Measurements from ENCODE around the gene NFIA.

NFIA gene

GRCh38 chr1:61338899-61339298, 256.5 kb downstream of the NFIA start:
- Histone ChIP-seq H3K9me3 (ENCODE audit: control insufficient read depth, low read length) (no peaks in the 10 kb centered on the region), H3K4me3 (ENCODE audit: insufficient read depth, low read depth, low read length) (no peak overlapping the region), H3K27ac (ENCODE audit: insufficient read depth, low read depth, low read length, poor library complexity, severe bottlenecking) (no peak overlapping the region), H3K27me3 (ENCODE audit: control insufficient read depth, insufficient read depth, low read length, poor library complexity, severe bottlenecking) (no peaks in the 10 kb centered on the region), H3K4me1 (ENCODE audit: control insufficient read depth, insufficient read depth, low read length) (peaks cover 10% of the 10 kb centered on the region), H3K36me3 (ENCODE audit: control insufficient read depth, insufficient read depth, low read length) (no peaks in the 10 kb centered on the region)
- WGBS, 2 experiments, result 93 to 97% methylated on average over 3 to 5 of the region's 5 CpGs

- no peak overlapping the region for H3K27ac ChIP-seq (ENCODE audit: insufficient read depth, low read depth, low read length, poor library complexity, severe bottlenecking)
- H3K9me3 ChIP-seq (ENCODE audit: control insufficient read depth, low read length), result no peaks in the 10 kb centered on the region
- no peaks in the 10 kb centered on the region for H3K27me3 ChIP-seq (ENCODE audit: control insufficient read depth, insufficient read depth, low read length, poor library complexity, severe bottlenecking)
- no peaks in the 10 kb centered on the region for H3K36me3 ChIP-seq (ENCODE audit: control insufficient read depth, insufficient read depth, low read length)
- H3K4me1 ChIP-seq (ENCODE audit: control insufficient read depth, insufficient read depth, low read length), result peaks cover 10% of the 10 kb centered on the region
- H3K4me3 ChIP-seq (ENCODE audit: insufficient read depth, low read depth, low read length), result no peak overlapping the region
- WGBS, 2 experiments, result 95 to 98% methylated on average over 6 of the region's 6 CpGs
These were observed 259.1 kb downstream of the NFIA start for GRCh38 chr1:61341426-61341825.

GRCh38 chr1:61343734-61344420, 261.5 kb downstream of the NFIA start:
- Histone ChIP-seq H3K4me3 (ENCODE audit: insufficient read depth, low read depth, low read length) (no peak overlapping the region), H3K4me1 (ENCODE audit: control insufficient read depth, insufficient read depth, low read length) (no peaks in the 10 kb centered on the region), H3K27ac (ENCODE audit: insufficient read depth, low read depth, low read length, poor library complexity, severe bottlenecking) (no peak overlapping the region), H3K9me3 (ENCODE audit: control insufficient read depth, low read length) (no peaks in the 10 kb centered on the region), H3K27me3 (ENCODE audit: control insufficient read depth, insufficient read depth, low read length, poor library complexity, severe bottlenecking) (no peaks in the 10 kb centered on the region), H3K36me3 (ENCODE audit: control insufficient read depth, insufficient read depth, low read length) (no peaks in the 10 kb centered on the region)
- 87 to 89% methylated on average over 6 of the region's 6 CpGs for WGBS, 2 experiments

GRCh38 chr1:61344696-61345095, 262.3 kb downstream of the NFIA start:
- H3K4me1 ChIP-seq (ENCODE audit: control insufficient read depth, insufficient read depth, low read length), result no peaks in the 10 kb centered on the region
- no peaks in the 10 kb centered on the region for H3K36me3 ChIP-seq (ENCODE audit: control insufficient read depth, insufficient read depth, low read length)
- H3K4me3 ChIP-seq (ENCODE audit: insufficient read depth, low read depth, low read length), result no peak overlapping the region
- H3K9me3 ChIP-seq (ENCODE audit: control insufficient read depth, low read length), result no peaks in the 10 kb centered on the region
- H3K27ac ChIP-seq (ENCODE audit: insufficient read depth, low read depth, low read length, poor library complexity, severe bottlenecking), result no peak overlapping the region
- WGBS, 2 experiments, result 89 to 93% methylated on average over 2 of the region's 2 CpGs
- H3K27me3 ChIP-seq (ENCODE audit: control insufficient read depth, insufficient read depth, low read length, poor library complexity, severe bottlenecking), result no peaks in the 10 kb centered on the region

DNA sequence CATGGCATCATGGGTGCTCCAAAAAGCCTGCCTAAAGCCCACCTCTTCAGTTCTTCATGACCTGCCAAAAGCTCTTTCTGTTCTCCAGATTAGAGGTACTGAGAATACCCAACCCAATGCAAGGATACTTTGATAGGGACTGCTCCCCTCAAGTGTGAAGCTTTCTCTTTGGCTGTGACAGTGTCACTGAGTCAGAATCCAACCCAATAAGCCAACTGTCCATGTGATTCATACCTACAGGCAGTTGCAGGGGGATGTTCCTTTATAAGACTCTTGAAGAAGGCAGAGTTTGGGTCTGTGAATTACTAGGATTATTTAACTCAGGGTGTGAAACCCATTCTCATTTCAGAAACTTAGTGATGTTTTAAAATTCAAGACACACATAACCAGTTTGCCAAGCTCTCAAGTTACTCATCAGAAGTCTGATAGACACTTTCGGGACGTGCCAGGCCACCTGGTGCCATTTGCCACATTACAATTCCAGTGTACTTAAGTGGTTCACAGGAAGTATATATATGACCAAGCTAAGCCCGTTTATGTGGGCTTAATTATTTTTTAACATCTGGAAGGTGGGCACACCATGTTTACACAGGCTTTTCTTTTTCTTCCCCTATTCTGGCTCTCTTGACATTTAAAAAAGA, 265.8 kb downstream of the NFIA start:
- H3K9me3 ChIP-seq (ENCODE audit: control insufficient read depth, low read length), result no peaks in the 10 kb centered on the region
- H3K4me1 ChIP-seq (ENCODE audit: control insufficient read depth, insufficient read depth, low read length), result no peaks in the 10 kb centered on the region
- no peaks in the 10 kb centered on the region for H3K27me3 ChIP-seq (ENCODE audit: control insufficient read depth, insufficient read depth, low read length, poor library complexity, severe bottlenecking)
- H3K36me3 ChIP-seq (ENCODE audit: control insufficient read depth, insufficient read depth, low read length), result no peaks in the 10 kb centered on the region
- 95% methylated on average over 3 of the region's 3 CpGs for WGBS, 2 experiments
- H3K4me3 ChIP-seq (ENCODE audit: insufficient read depth, low read depth, low read length), result no peak overlapping the region
- H3K27ac ChIP-seq (ENCODE audit: insufficient read depth, low read depth, low read length, poor library complexity, severe bottlenecking), result no peak overlapping the region

DNA sequence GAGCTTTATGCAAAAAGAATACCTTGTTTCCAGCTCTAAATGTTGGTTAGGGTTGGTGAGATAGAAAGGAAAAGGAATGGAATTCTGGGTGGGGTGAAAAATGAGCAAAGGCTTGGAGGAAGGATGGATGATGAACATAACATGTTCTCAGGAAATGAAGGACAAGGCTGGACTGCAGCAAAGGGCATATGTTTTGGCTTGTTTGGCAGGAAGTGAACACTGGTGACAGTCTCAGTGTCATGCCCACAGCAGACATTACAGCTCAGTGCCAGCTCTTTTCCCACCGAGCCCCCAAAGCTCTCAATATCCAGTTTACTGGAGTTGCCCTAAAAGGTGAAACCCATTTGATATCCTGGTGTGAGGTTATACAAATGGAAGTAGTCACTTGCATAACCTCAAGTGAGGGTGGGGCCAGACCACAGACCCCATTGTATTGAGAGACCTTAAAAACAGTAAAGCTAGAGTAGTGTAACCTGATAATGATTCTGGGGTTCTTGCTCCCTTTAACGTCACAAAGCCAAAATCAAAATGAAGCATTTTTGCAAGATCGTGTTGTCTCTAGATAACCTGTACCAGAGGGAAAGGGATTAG, 270.6 kb downstream of the NFIA start:
- Histone ChIP-seq H3K4me3 (ENCODE audit: insufficient read depth, low read depth, low read length) (no peak overlapping the region), H3K36me3 (ENCODE audit: control insufficient read depth, insufficient read depth, low read length) (no peaks in the 10 kb centered on the region), H3K4me1 (ENCODE audit: control insufficient read depth, insufficient read depth, low read length) (no peaks in the 10 kb centered on the region), H3K27me3 (ENCODE audit: control insufficient read depth, insufficient read depth, low read length, poor library complexity, severe bottlenecking) (no peaks in the 10 kb centered on the region), H3K27ac (ENCODE audit: insufficient read depth, low read depth, low read length, poor library complexity, severe bottlenecking) (no peak overlapping the region), H3K9me3 (ENCODE audit: control insufficient read depth, low read length) (no peaks in the 10 kb centered on the region)
- WGBS, 2 experiments, result 34 to 52% methylated on average over 3 of the region's 3 CpGs

DNA sequence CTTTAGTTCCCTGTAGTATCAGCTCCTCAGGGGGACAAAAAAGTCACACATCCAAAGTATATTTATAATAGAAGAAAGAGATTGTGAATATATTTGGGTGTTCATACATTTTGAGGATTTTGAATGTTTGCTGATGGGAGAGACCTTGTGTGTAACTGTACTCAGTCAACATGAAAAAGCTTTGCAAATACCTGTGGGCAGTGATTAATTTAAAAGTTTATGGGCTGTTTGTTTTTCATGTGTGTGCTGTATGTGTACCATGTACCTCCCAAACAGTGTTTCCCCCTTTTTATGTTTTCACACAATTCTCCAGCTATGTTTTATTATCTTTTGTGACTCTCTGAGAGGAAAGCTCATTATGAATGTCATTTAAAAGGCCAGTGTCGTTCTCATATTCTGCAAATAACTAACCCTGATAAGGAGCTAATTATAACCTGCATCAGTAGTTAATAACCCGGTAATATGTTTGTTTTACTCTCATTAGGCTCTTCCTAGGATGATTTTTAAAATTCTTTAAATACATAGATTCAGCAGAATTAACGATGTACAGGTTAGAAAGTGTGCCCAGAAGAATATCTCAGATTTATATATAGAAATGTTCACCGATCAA, 271.5 kb downstream of the NFIA start:
- 85 to 97% methylated on average over 2 to 4 of the region's 4 CpGs for WGBS, 2 experiments

DNA sequence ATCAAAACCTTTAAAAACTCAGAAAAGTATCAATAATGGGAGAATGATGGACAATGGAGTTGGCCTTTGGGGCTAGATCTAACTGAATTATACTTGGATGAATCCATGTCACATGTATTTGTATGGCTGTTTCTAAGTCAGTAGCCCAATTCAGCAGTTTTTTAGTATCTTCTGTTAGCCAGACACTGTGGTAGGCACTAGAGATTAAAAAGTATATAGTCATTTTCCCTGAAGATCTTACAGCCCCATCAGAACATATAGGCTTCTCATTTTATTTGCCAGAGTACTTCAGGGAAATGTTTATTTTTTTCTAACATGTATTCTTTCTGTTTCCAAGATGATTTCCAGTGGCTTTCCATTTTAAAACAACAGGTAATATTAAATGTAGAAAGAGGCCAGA, 273.7 kb downstream of the NFIA start:
- Histone ChIP-seq H3K9me3 (ENCODE audit: control insufficient read depth, low read length) (no peaks in the 10 kb centered on the region), H3K4me3 (ENCODE audit: insufficient read depth, low read depth, low read length) (no peak overlapping the region), H3K36me3 (ENCODE audit: control insufficient read depth, insufficient read depth, low read length) (no peaks in the 10 kb centered on the region), H3K27me3 (ENCODE audit: control insufficient read depth, insufficient read depth, low read length, poor library complexity, severe bottlenecking) (no peaks in the 10 kb centered on the region), H3K27ac (ENCODE audit: insufficient read depth, low read depth, low read length, poor library complexity, severe bottlenecking) (no peak overlapping the region), H3K4me1 (ENCODE audit: control insufficient read depth, insufficient read depth, low read length) (no peaks in the 10 kb centered on the region)

More for the DNA sequence above, 271.5 kb downstream of the NFIA start:
- Histone ChIP-seq H3K36me3 (ENCODE audit: control insufficient read depth, insufficient read depth, low read length) (no peaks in the 10 kb centered on the region), H3K4me1 (ENCODE audit: control insufficient read depth, insufficient read depth, low read length) (no peaks in the 10 kb centered on the region), H3K4me3 (ENCODE audit: insufficient read depth, low read depth, low read length) (no peak overlapping the region), H3K9me3 (ENCODE audit: control insufficient read depth, low read length) (no peaks in the 10 kb centered on the region), H3K27me3 (ENCODE audit: control insufficient read depth, insufficient read depth, low read length, poor library complexity, severe bottlenecking) (no peaks in the 10 kb centered on the region), H3K27ac (ENCODE audit: insufficient read depth, low read depth, low read length, poor library complexity, severe bottlenecking) (no peak overlapping the region)

GRCh38 chr1:61356995-61357394, 274.6 kb downstream of the NFIA start:
- Histone ChIP-seq H3K9me3 (ENCODE audit: control insufficient read depth, low read length) (no peaks in the 10 kb centered on the region), H3K4me1 (ENCODE audit: control insufficient read depth, insufficient read depth, low read length) (no peaks in the 10 kb centered on the region), H3K4me3 (ENCODE audit: insufficient read depth, low read depth, low read length) (no peak overlapping the region), H3K36me3 (ENCODE audit: control insufficient read depth, insufficient read depth, low read length) (no peaks in the 10 kb centered on the region), H3K27me3 (ENCODE audit: control insufficient read depth, insufficient read depth, low read length, poor library complexity, severe bottlenecking) (no peaks in the 10 kb centered on the region), H3K27ac (ENCODE audit: insufficient read depth, low read depth, low read length, poor library complexity, severe bottlenecking) (no peak overlapping the region)
- 84 to 86% methylated on average over 5 of the region's 5 CpGs for WGBS, 2 experiments

GRCh38 chr1:61357539-61357938, 275.2 kb downstream of the NFIA start:
- no peaks in the 10 kb centered on the region for H3K9me3 ChIP-seq (ENCODE audit: control insufficient read depth, low read length)

More at GRCh38 chr1:61357539-61357938, 275.2 kb downstream of the NFIA start:
- Histone ChIP-seq H3K27me3 (ENCODE audit: control insufficient read depth, insufficient read depth, low read length, poor library complexity, severe bottlenecking) (no peaks in the 10 kb centered on the region), H3K27ac (ENCODE audit: insufficient read depth, low read depth, low read length, poor library complexity, severe bottlenecking) (no peak overlapping the region), H3K4me3 (ENCODE audit: insufficient read depth, low read depth, low read length) (no peak overlapping the region), H3K36me3 (ENCODE audit: control insufficient read depth, insufficient read depth, low read length) (no peaks in the 10 kb centered on the region), H3K4me1 (ENCODE audit: control insufficient read depth, insufficient read depth, low read length) (no peaks in the 10 kb centered on the region)
- 92 to 96% methylated on average over 5 of the region's 5 CpGs for WGBS, 2 experiments

Measured in ectodermal cell (in vitro differentiated cells).